HG03135 (cell line): ENCODE data around the gene PTGIS.

Experiments used
- ATAC-seq: cut with Tn5 transposase; IDR thresholded peaks from one replicate; pipeline ENCODE4 v1.9.1; 2021; ENCODE audit warnings: mild to moderate bottlenecking, moderate library complexity; ENCODE audit not compliant: unreplicated experiment

Gene PTGIS

DNA sequence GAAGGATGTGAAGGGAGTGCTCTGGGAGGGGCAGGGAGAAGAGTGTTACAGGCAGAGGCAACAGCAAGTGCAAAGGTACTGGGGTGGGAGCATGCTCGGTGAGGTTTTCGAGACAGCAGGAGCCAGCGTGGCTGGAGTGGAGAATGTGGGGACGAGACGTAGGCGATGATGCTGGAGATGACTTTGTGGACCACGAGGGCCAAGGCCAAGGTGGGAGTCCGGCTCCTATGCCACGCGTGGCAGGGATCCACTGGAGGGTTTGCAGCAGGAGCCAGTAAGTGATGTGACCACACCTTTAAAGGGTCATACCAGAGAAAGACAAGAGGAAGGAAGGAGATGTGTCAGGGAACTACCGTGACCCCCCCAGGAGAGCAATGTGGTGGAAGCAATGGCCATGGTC lies 7.3 kb downstream of the PTGIS start:
- ATAC-seq = no peak

DNA sequence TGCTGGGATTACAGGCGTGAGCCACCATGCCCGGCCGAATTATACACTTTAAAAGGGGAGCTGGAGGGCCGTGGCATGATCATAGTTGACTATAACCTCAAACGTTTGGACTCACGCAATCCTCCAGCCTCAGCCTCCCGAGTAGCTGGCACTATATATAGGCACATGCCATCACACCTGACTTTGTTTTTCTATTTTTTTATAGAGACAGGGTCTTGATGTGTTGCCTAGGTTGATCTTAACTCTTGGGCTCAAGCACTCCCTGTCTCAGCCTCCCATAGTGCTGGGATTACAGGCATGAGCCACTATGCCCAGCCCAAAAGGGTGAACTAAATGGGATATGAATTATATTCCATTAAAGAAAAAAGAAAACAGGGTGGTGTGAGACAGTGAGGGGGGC lies 7.8 kb downstream of the PTGIS start:
- ATAC-seq = no peak

DNA sequence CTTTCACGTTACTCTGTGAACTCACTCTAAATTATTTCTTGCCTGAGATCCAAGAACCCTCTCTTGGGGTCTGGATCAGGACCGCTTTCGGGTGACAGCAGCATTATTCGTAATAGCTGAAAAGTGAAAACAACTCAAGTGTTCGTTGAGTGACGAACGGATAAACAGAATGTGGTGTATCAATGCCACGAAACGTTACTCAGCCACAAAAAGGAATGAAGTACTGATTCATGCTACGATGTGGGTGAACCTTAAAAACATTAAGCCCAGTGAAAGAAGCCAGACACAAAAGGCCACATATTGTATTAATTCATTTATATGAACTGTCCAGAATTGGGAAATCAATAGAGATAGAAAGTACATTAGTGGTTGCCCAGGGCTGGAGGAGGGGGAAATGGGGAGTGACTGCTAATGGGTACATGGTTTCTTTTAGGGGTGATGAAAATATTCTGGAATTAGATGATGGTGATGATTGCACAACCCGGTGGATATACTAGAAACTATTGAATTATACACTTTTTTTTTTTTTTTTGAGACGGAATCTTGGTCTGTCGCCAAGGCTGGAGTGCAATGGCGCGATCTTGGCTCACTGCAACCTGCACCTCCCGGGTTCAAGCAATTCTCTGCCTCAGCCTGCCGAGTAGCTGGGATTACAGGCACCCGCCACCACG lies 8.4 kb downstream of the PTGIS start:
- no peak for ATAC-seq

DNA sequence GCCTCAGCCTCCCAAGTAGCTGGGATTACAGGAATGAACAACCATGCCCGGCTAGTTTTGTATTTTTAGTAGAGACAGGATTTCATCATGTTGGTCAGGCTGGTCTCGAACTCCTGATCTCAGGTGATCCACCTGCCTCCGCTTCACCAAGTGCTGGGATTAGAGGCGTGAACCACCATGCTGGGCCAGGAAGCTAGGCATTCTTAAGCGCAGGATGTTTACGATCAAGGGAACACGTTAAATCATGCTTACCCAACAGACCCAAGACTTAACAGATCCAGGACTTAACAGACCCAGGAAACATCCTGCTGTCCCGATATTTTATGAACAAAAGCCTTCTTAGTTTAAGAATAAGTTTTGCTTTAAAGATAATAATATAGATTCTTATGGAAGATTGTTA lies 9.1 kb downstream of the PTGIS start:
- no peak for ATAC-seq

DNA sequence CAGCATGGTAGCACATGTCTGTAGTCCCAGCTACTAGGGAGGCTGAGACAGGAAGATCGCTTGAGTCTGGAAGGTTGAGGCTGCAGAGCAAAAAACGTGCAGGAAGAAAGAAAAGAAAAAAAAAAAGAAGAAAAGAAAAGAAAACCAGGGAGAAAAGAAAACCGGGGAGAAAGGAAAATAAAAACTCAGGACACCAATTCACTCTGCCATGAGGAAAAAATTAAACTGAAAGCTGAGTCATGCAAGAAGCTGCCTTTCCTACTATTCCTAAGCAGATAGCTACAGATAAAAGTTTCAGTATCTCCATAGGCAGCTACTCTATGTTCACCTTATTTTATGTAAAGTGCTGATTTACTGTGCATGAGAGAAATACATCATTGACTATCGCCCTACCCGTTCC lies 10.5 kb downstream of the PTGIS start:
- ATAC-seq = no peak

DNA sequence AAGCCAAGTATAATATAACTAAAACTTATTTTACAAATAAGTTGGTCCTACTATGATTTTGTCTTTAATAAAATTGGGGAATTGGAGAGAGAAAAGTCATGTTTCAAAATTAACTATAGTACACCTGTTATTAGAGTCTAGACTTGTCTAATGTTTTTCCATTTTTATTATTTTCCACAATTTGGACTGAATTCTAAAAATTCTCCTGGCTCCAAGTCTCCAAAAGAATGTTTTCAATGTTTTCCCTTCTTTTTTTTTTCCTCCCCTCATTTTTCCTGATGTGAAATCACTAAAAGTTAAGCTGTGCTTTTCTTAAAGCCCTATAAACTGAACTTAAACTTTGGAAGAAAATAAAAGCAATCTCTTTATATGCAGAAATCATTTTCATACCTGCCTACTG lies 11.3 kb downstream of the PTGIS start:
- no peak for ATAC-seq

DNA sequence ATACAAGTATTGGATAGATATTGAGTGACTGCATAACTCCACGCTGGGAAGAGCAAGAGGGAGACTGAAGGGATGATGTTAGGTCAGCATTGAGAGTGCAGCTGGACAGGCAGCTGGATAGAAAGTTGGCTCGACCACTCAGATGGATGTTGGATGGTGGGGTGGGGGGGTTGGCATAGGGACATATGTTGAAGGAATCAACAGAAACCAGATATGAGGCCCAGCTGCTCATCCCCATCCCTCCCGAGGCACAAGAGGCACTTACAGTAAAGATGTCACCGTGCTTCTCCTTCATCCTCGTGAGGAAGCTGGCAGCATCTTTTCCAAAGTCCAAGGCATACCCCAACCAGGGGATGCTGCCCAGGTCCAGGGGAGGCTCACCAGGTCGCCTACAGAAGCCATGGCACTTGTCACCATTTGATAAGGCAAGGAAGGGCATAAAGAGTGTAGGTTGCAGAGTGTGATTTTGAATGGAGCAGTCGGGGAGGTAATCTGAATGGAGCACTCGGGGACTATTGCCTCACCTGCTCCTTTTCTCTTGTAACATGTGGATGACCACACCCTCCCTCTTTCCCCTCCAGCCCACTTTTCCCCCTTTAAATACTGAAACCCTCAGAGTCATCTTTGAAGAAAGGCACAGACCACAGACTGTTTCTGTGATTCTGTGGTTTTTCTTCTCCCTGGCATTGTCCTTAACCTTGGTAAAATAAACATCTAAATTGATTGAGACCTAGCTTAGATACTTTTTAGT lies 18.0 kb downstream of the PTGIS start:
- ATAC-seq = no peak

DNA sequence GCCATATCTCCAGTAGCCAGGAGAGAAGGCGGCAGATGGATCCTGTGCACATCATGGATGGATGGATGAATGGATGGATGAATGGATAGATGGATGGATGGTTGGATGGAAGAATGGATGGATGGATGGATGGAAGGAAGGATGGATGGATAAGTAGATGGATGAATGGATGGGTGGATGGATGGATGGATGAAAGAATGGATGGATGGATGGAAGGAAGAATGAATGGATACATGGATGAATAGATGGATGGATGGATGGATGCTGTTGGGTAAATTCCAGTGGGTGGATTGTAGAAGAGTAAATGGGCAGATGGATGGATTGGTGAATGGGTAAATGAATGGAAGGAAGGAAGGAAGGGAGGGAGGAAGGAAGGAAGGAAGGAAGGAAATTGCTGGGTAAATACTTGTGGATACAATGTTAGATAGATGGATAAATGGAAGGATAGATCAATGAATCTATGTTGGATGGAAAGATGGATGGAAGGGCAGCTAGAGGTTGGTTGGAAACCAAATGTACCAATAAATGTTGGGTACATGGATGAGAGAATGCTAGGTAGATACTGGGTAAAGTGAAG lies 19.5 kb downstream of the PTGIS start:
- no peak for ATAC-seq

DNA sequence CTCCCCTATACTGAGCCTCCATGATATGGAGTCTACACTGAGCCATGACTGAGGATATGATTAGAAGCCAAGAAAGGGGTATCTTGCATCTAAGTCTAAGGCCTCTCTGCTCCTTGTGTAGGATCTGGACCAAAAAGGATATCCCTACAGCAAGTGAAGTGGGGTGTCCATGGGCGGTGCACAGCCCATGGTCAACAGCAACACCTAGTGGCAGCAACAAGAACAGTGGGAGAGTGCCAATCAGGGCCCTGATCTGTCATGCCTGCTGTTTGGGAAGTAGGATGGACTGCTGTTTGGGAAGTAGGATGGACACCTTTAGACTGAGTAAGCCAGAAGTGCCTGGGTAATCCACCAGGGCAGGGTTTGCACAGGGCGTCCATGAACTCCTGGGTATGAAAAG lies 22.4 kb downstream of the PTGIS start:
- no peak for ATAC-seq

DNA sequence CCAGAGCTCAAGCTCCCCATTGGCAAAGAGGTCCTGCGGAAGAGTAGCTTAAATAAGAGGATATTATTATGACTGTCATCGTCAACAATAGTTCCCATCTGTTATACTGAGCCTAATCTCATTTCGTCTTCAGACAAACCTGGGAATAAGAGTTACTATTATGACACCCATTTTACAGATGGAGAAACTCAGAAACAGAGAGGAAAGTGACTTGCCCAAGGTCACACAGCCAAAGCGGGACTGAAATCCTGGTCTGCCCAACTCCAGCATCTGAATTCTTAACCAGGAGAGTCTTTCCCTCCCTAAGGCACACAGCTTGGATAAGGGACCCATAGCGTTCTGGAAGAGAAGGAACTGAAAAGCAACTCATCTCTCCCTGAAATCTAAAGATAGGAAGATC lies 23.4 kb downstream of the PTGIS start:
- no peak for ATAC-seq

DNA sequence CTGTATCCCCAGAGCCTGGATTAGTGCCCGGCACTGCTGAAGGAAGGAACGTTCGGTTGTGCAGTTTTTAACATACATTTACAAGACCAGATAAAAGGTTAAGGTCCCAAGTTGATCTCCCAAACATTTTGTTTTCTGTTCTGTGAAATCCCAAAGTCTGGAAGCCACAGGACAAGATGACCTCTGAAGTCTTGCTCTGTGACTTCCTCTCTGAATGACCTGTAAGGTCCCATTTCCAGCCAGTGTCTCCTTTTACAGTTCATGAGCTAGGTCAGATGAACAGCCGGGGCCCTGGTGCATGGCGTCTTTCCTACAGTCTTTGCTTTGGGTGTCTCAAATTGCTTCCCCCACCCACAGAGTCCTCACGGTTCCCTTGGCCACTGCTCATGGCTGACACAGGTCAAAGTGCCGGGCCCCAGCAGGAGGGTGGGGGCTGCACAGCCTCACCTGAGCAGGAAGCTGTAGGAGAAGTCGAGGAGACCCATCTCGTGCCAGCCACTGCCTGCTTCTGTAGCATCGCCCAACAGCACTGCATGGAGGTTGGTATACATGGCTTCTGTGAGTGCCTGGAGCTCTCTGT lies 24.0 kb downstream of the PTGIS start:
- no peak for ATAC-seq

DNA sequence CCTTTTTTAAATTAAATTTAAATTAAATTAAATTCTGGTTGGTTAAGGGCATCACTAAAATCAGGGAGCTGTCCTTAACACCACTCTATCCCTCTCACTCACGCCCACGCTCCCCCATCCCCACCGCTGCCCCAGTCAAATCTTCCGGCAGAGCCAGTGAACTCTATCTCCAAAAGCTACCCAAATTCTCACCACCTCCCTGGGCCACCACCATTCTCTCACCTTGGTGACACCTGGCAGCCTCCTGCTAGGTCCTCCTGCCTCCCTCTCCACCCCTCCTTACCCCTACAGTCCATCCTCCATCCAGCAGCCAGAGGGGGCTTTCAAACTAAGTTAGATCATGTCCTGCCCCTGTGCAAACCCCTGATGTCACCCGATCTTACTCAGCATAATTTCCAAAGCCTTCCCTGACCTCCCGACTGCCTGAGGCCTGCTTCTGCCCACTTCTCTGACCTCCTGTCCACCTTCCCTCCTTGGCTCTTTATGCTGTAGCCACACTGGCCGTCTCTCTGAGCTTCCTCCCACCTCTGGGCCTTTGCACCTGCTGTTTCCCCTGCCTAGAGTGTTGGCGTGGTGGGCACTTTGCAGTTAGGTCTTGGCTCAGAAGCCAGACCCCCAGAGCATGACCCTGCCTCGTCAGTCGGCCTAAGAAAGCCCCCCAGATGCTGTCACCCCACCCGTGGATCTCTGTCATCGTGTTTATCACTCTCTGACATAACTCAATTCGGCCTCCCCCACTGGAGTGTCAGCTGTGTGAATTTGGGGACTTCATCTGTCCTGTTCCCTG lies 24.7 kb downstream of the PTGIS start:
- no peak for ATAC-seq

DNA sequence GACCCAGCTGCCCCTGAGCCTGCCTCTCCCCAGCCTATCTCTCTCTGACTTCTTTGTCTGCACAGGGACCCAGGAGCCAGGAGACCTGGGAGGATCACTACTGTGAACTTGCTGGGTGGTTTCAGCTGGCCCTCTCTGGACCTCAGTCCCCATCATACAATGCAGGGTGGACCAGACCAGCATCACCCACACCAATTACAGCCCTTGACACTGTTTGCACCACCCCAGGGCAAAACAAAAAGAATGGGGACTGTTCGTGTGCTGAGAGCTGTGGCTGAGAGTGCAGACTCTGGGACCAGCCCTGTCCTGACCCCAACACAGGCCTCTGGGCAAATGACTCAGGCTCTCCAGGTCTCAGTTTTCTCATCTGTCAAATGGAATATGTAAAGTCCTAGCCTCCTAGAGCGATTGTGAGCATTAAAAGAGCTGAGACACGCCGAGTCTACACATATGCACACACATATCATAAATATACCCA lies 25.4 kb downstream of the PTGIS start:
- ATAC-seq = no peak

DNA sequence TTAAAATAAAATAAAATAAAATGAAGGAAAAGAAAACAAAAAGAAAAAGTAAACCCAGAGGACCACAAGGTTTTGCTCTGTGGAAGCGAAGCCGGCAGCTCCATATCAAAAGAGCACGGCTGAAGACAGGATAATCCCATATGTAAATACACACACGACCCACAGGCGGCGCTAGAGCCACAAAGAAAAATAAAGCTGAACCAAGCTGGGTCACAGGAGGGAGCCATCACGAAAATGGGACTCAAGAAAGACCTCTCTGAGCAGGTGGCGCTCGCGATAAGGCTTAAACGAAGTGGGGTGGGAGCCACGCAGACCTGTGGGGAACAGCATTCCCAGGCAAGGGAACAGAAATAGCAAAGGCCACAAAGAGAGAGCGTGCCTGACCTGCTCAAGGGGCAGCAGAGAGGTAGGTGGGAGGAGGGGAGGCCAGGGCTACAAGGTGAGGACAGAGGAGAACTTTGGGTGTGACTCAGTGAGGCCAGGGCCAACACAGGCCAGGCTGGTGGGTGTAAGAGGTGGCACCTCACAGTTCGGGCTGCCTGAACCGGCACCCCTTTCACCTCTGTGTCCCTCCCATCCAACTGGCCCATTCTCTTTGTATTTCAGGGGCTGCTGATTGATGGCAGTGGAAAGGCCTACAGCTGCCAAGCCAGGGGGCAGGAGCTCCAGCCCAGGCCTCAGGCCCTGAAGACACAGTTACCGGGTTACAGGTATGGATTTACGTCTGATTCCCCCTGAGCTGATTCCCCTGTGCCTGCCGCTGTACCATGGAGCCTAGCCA lies 26.0 kb downstream of the PTGIS start:
- ATAC-seq = no peak

DNA sequence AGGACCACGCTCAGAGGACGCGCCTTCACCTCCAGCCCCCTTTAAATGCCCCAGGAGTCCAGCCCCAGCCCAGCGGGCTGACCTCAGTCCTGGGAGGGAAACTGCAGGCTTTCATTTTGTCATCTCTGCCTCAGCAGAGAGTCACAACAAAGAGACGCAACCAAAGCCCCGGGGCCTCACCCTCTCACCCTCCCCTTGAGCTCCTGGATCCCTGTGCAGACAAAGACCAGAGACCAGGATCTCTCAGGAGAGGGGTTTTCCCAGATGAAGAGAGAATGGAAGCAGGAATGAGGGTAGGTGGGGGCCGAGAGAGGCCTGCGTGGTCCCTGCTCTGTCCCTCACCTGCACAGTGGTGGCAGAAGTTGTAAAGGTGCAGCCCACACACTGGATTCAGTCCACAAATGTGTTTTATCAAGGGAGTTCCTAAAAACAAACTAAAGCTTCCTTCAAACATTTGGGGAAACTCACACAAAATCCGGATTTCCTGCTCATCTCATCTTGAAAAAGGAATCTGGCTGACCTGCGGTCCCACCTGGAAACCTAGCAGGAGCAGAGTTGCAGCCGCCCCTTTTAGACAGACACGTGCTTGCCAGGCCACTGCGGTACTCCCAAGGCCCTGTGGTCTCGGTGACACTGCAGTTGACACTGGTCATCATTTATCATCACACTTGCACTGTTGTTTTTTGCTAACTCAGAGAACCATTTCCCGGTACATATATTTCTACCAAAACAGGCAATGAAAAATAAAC lies 27.1 kb downstream of the PTGIS start:
- ATAC-seq = no peak

DNA sequence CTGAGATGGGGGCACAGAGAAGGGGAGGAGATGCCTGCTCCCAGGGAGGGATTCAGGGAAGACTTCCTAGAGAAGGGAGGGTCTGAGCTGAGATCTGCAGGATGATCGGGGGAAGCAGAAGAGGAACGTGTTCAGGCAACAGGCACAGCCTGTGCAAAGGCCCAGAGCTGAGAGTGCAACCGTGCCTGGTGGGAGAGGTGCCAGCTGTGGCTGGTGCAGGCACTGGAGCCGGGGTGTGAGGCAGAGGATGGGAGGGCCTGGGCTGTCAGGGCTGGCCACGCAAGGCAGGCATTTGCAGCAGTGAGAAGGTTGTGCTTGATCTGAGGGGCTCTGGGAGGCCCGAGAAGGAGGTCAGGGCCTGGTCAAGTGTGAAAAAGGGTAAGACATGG lies 27.7 kb downstream of the PTGIS start:
- ATAC-seq = no peak

DNA sequence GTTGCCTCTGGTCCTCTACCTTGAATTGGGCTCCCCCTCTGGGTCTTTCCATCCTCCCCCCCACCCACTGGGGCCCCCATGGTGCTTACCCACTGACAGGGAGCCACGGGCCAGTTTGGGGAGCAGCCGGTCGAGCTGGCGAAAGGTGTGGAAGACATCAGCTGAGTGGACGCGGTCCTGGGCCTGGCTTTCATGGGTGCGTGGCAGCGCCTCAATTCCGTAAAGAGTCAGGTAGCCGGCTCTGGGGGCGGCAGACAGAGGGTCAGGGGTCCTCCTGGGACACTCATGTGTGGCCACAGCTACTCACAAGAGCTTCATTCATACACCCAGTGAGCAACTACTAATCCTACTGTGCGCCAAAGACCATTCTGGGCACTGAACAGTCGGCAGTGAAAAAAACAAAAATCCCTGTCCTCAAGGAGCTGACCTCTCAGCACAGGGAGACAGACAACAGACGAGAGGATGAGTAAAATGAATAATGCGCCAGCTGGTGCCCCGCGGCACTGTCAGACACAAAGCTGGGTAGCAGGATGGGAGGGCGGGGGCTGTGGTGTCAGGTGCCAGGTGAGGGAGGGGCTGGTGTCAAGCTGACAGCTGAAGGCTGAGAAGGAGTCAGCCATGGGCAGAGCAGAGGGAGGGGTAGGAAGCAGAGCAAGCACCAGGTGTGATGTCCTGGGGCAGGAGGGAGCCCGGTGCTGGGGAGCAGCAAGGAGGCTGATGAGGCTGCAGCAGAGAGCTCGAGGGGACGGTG lies 28.3 kb downstream of the PTGIS start:
- ATAC-seq = no peak

DNA sequence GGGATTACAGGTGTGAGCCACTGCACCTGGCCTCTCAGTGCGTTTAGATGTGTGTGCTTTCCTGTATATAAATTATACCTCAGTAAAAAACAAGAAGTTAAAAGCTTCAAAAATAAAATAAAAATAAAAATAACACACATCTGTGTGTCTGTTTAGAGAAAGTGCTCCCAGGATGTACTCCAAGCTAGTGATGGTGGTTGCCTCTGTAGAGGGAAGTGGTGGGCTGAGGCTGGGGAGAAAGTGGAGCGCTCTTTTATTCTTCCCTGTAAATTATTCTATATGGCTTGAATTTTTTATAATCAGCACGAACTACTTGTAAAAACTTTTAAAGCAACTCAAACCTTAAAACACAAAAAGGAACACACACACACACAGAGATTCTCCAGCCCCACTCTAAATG lies 29.0 kb downstream of the PTGIS start:
- no peak for ATAC-seq

DNA sequence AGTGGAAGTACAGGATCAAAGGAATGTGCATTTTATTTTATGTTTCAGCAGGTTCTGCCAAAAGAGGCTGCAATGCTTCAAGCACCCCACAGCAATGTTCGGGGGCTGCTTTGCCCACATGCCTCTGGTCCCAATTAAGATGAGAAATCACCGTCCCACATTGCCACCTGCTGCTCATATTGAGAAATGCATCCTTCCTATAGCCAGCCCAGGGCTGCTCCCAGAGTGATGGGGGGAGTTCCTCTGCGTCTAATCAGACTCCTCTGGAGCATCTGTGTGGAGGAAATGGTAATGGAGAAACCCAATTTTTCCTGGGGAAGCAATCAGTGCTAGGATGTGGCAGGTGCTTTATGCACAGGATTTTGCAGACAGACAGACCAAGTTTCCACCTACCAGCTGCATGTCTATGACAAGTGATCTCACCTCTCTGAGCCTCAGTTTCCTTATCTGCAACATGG lies 33.7 kb downstream of the PTGIS start:
- no peak for ATAC-seq
